Transverse colon (tissue), 4 donors: ENCODE results near the gene SETD1B.

Experiments used
- EP300 ChIP-seq: sonication (generic); formaldehyde crosslinking; IDR thresholded peaks from one replicate; pipeline ENCODE4 v1.6.1; 2017; ENCODE audit warnings: antibody characterized with exemption, low read depth
- POLR2A ChIP-seq: fragments of 450-650 bp; IDR thresholded peaks from one replicate; pipeline ENCODE4 v1.6.1; 2016; ENCODE audit warnings: antibody characterized with exemption, mild to moderate bottlenecking, moderate library complexity
- POLR2AphosphoS5 ChIP-seq, 3 donors: sonication (generic); formaldehyde crosslinking; IDR thresholded peaks; one replicate each; pipeline ENCODE4 v1.6.1; 2016; ENCODE audit warnings: antibody characterized with exemption in 3 of 3
- TF ChIP-seq, protein P1 (sequence below), 5 experiments: fragments of 200-600 bp in 3 of 5; fragments of 450-650 bp in 2 of 5; sonication (generic) in 3 of 5; IDR thresholded peaks; 1 replicate in 2 of 5; 2 replicates in 3 of 5; pipeline ENCODE4 v1.5.1; 2016 to 2017; ENCODE audit warnings: antibody characterized with exemption in 5 of 5, inconsistent platforms in 3 of 5, mild to moderate bottlenecking in 2 of 5, moderate library complexity in 1 of 5

DNA sequence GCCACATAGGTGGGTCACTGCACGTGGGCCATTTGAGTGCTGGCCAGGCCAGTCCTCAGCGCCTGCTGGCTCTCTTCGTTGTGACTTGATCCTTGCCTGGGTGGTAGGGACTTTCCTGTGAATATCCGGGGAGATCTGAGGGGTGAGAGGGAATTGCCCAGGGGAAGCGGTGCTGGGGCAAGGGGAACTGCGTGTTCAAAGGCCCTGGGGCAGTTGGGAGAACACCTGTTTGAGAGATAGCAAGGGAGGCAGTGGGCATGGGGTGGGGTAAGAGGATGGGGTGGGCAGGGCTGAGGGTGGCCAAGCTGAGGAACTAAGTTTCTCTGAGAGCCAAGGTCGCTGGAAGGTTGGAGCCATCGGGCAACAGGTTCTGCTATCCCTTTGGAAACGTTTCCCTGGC, 25.0 kb downstream of the SETD1B start:
- TF ChIP-seq POLR2A (no peak), POLR2AphosphoS5 (IDR thresholded peaks at IDR 0.05) (no peak), EP300 (no peak)
- TF ChIP-seq, protein P1, sequence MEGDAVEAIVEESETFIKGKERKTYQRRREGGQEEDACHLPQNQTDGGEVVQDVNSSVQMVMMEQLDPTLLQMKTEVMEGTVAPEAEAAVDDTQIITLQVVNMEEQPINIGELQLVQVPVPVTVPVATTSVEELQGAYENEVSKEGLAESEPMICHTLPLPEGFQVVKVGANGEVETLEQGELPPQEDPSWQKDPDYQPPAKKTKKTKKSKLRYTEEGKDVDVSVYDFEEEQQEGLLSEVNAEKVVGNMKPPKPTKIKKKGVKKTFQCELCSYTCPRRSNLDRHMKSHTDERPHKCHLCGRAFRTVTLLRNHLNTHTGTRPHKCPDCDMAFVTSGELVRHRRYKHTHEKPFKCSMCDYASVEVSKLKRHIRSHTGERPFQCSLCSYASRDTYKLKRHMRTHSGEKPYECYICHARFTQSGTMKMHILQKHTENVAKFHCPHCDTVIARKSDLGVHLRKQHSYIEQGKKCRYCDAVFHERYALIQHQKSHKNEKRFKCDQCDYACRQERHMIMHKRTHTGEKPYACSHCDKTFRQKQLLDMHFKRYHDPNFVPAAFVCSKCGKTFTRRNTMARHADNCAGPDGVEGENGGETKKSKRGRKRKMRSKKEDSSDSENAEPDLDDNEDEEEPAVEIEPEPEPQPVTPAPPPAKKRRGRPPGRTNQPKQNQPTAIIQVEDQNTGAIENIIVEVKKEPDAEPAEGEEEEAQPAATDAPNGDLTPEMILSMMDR (IDR thresholded peaks at IDR 0.05), result no peak
